ENCODE measurements around the gene NR1D1.

The NR1D1 gene

DNA sequence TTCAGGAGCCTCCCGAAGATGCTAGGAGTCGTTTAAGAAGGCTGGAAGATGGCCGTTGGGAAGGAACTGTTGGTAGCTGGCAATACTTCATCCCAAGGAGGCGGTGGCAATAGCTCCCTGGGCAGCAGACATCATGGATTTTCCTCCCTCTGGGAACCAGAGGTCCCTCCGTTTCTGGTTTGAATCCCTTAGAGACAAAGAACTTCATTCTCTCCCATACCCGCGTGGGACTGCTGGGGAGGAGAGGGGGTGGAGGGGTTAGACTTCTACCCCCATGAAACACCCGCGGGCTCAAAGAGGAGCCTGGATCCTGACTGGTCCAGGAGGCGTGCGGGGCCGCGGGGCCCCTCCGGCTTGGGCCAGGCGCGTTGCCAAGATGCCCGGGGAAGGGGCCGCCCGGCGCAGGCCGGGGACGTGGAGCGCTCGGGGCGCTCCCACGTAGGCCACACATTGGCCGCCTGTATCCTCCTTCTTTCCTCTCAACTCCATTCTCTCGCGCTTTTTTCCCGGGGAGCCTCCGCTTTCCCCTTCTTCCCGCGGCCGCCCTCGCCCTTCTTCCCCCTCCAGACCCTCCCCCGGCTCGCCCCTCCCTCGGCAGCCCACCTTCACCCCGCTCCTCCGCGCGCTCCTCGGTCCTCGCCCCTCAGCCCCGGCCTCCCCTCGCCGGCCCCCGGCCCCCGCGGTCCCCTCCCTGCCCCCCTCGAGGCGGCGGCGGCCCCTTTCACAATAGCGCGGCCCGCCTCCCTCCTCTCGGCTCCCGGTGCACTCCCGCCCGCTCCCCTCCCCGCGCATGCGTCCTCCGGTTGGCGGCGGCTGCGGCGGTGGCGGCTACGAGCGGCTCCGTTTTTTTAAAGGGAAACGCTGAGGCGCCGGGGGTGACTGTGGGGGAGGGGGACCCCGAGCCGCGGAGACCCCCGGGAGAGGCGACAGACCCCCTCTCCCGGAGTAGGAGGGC, 21.1 kb upstream of the NR1D1 start, which contains the start of gene MSL1 (continued):
- TF ChIP-seq ZXDB (tag by site-specific recombination; IDR thresholded peaks at IDR 0.05) (peak; percentile 46; the same call in 1 of the 2 replicates), ZBTB44 (tag by site-specific recombination; IDR thresholded peaks at IDR 0.05) (no peak), REPIN1 (tag by site-specific recombination; IDR thresholded peaks at IDR 0.05; ENCODE audit: low read depth) (no peak), ZNF580 (tag by site-specific recombination; IDR thresholded peaks at IDR 0.05) (0 out of 2 replicates have a peak, but pooled peaks have one; percentile 39), PRDM10 (tag by site-specific recombination; IDR thresholded peaks at IDR 0.05) (peak; percentile 48; the same call in 1 of the 2 replicates), GLIS1 (tag by site-specific recombination; IDR thresholded peaks at IDR 0.05) (peak; percentile 63), EGR2 (tag by site-specific recombination; IDR thresholded peaks at IDR 0.05; ENCODE audit: low read depth) (peak; percentile 66), RBAK (tag by site-specific recombination; IDR thresholded peaks at IDR 0.05) (no peak), ZNF148 (tag by site-specific recombination; IDR thresholded peaks at IDR 0.05; ENCODE audit: borderline replicate concordance) (no peak), ZNF223 (tag by site-specific recombination; IDR thresholded peaks at IDR 0.05) (no peak), ZNF768 (tag by site-specific recombination; IDR thresholded peaks at IDR 0.05) (no peak), IKZF3 (tag by site-specific recombination; IDR thresholded peaks at IDR 0.05) (peak; percentile 83), TRIM28 (IDR thresholded peaks at IDR 0.05; ENCODE audit: borderline replicate concordance, low read length) (no peak), ZBTB17 (tag by site-specific recombination; IDR thresholded peaks at IDR 0.05) (no peak), BCL11A (tag by site-specific recombination; IDR thresholded peaks at IDR 0.05; ENCODE audit: low read depth) (no peak), ZFP69B (tag by site-specific recombination; IDR thresholded peaks at IDR 0.05) (0 out of 2 replicates have a peak, but pooled peaks have one; percentile 47), ZNF341 (tag by site-specific recombination; IDR thresholded peaks at IDR 0.05; ENCODE audit: low read depth) (peak; percentile 74), ZNF473 (tag by site-specific recombination; IDR thresholded peaks at IDR 0.05) (no peak)
- TF ChIP-seq, protein P1, sequence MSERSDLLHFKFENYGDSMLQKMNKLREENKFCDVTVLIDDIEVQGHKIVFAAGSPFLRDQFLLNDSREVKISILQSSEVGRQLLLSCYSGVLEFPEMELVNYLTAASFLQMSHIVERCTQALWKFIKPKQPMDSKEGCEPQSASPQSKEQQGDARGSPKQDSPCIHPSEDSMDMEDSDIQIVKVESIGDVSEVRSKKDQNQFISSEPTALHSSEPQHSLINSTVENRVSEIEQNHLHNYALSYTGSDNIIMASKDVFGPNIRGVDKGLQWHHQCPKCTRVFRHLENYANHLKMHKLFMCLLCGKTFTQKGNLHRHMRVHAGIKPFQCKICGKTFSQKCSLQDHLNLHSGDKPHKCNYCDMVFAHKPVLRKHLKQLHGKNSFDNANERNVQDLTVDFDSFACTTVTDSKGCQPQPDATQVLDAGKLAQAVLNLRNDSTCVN (tag by site-specific recombination; optimal IDR thresholded peaks at IDR 0.05) = peak; percentile 86
- TF ChIP-seq, protein P2, sequence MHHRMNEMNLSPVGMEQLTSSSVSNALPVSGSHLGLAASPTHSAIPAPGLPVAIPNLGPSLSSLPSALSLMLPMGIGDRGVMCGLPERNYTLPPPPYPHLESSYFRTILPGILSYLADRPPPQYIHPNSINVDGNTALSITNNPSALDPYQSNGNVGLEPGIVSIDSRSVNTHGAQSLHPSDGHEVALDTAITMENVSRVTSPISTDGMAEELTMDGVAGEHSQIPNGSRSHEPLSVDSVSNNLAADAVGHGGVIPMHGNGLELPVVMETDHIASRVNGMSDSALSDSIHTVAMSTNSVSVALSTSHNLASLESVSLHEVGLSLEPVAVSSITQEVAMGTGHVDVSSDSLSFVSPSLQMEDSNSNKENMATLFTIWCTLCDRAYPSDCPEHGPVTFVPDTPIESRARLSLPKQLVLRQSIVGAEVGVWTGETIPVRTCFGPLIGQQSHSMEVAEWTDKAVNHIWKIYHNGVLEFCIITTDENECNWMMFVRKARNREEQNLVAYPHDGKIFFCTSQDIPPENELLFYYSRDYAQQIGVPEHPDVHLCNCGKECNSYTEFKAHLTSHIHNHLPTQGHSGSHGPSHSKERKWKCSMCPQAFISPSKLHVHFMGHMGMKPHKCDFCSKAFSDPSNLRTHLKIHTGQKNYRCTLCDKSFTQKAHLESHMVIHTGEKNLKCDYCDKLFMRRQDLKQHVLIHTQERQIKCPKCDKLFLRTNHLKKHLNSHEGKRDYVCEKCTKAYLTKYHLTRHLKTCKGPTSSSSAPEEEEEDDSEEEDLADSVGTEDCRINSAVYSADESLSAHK (tag by site-specific recombination; IDR thresholded peaks at IDR 0.05) = no peak
- TF ChIP-seq, protein P3, sequence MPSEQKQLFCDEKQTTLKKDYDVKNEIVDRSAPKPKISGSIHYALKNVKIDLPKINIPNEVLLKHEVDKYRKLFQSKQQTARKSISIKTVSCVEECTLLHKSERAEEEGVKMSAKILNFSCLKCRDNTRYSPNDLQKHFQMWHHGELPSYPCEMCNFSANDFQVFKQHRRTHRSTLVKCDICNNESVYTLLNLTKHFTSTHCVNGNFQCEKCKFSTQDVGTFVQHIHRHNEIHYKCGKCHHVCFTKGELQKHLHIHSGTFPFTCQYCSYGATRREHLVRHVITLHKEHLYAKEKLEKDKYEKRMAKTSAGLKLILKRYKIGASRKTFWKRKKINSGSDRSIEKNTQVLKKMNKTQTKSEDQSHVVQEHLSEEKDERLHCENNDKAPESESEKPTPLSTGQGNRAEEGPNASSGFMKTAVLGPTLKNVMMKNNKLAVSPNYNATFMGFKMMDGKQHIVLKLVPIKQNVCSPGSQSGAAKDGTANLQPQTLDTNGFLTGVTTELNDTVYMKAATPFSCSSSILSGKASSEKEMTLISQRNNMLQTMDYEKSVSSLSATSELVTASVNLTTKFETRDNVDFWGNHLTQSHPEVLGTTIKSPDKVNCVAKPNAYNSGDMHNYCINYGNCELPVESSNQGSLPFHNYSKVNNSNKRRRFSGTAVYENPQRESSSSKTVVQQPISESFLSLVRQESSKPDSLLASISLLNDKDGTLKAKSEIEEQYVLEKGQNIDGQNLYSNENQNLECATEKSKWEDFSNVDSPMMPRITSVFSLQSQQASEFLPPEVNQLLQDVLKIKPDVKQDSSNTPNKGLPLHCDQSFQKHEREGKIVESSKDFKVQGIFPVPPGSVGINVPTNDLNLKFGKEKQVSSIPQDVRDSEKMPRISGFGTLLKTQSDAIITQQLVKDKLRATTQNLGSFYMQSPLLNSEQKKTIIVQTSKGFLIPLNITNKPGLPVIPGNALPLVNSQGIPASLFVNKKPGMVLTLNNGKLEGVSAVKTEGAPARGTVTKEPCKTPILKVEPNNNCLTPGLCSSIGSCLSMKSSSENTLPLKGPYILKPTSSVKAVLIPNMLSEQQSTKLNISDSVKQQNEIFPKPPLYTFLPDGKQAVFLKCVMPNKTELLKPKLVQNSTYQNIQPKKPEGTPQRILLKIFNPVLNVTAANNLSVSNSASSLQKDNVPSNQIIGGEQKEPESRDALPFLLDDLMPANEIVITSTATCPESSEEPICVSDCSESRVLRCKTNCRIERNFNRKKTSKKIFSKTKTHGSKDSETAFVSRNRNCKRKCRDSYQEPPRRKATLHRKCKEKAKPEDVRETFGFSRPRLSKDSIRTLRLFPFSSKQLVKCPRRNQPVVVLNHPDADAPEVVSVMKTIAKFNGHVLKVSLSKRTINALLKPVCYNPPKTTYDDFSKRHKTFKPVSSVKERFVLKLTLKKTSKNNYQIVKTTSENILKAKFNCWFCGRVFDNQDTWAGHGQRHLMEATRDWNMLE (tag by site-specific recombination; conservative IDR thresholded peaks at IDR 0.05; ENCODE audit: low read depth) = no peak

Measured in HEK293 (cell line).